Kidney (tissue), 14 donors: ENCODE results near the gene RETSAT. TPM values are rescaled to one million over a fixed set of nuclear protein-coding genes. Genes with fewer than 3 reads are reported as not detected.
"Not testable (repeated sequence)": the region's sequence is repeated elsewhere in the genome, so short reads cannot be mapped to it uniquely, and the experiment has no call there.

Source experiments
- DNase-seq, 5 donors: peaks; one replicate each; pipeline ENCODE4 v3.0.0-alpha.2; 2013 to 2020
- FAIRE-seq: peaks from 2 replicates; lab custom pipeline; 2012; peaks lifted over from hg19 to GRCh38; lab: Jason Lieb, UNC
- H3K27ac ChIP-seq, 2 donors: one replicate each; pipeline ENCODE4 v1.7.0; 2013; ENCODE audit warnings: low read depth in 2 of 2, low read length in 2 of 2, inconsistent platforms in 1 of 2
- H3K27me3 ChIP-seq: one replicate; pipeline ENCODE4 v1.7.1; 2013; ENCODE audit warnings: low read length, inconsistent platforms; ENCODE audit not compliant: control insufficient read depth, insufficient read depth
- H3K36me3 ChIP-seq, 3 donors: one replicate each; pipeline versions ENCODE4 v1.7.0 to v1.7.1; 2013; ENCODE audit warnings: low read length in 3 of 3, control low read depth in 1 of 3, inconsistent platforms in 1 of 3; ENCODE audit not compliant: insufficient read depth in 3 of 3, control insufficient read depth in 2 of 3
- H3K4me1 ChIP-seq, 3 donors: one replicate each; pipeline versions ENCODE4 v1.7.0 to v1.7.1; 2013; ENCODE audit warnings: low read length in 3 of 3, inconsistent platforms in 1 of 3, low read depth in 1 of 3; ENCODE audit not compliant: control insufficient read depth in 2 of 3, insufficient read depth in 2 of 3
- H3K4me3 ChIP-seq, 3 donors: one replicate each; pipeline versions ENCODE4 v1.7.0 to v1.8.1; 2013; ENCODE audit warnings: low read length in 3 of 3, control low read depth in 1 of 3, inconsistent platforms in 1 of 3
- H3K9ac ChIP-seq, 3 donors: one replicate each; pipeline versions ENCODE4 v1.7.0 to v1.7.1; 2013; ENCODE audit warnings: low read length in 3 of 3, control low read depth in 1 of 3, inconsistent platforms in 1 of 3
- H3K9me3 ChIP-seq, 3 donors: one replicate each; pipeline versions ENCODE4 v1.7.0 to v1.7.1; 2013; ENCODE audit warnings: low read length in 3 of 3, control low read depth in 1 of 3, inconsistent platforms in 1 of 3; ENCODE audit not compliant: control insufficient read depth in 2 of 3, insufficient read depth in 1 of 3
- intact Hi-C: fragments of 100-400 bp; cut with DNase I; formaldehyde crosslinking; loops from one replicate; pipeline ENCODE4 v1.11.1; 2022
- polyA plus RNA-seq: library from polyadenylated mRNA; stranded (reverse); fragments of 350-450 nt; fragmentation: Illumina TruSeq; extraction: RNeasy Lipid Tissue Mini Kit (QIAGEN cat#74804); gene quantifications from one replicate; pipeline ENCODE4 v1.2.3, GENCODE V29; 2014; ENCODE audit warnings: low read depth, low replicate concordance; ENCODE audit not compliant: insufficient read depth
- total RNA-seq: library from RNA; stranded (reverse); fragmentation: NEBNext Ultra II Directional; extraction: Animal tissue kit (Norgen Biotek cat#: 25700); gene quantifications from one replicate; pipeline ENCODE4 v1.2.1, GENCODE V29; 2021
- TF ChIP-seq, protein P1 (sequence below): IDR thresholded peaks from 3 replicates; pipeline ENCODE4 v1.5.1; 2012; ENCODE audit warnings: mild to moderate bottlenecking, moderate library complexity, borderline replicate concordance; ENCODE audit not compliant: insufficient read depth; ENCODE audit errors: extremely low read depth
- donor health status: control.
- donor health status: control.
- donor health status: control.
- donor health status: control.
- donor health status: control.
- donor health status: DM: yes; HTN: yes; CAD: no.
- donor health status: Normal renal cell carcinoma (clear cell type).

RETSAT gene
- total and polyA plus RNA-seq, 2 donors from 2014 or later, result 42.9 to 53.9 TPM

DNA sequence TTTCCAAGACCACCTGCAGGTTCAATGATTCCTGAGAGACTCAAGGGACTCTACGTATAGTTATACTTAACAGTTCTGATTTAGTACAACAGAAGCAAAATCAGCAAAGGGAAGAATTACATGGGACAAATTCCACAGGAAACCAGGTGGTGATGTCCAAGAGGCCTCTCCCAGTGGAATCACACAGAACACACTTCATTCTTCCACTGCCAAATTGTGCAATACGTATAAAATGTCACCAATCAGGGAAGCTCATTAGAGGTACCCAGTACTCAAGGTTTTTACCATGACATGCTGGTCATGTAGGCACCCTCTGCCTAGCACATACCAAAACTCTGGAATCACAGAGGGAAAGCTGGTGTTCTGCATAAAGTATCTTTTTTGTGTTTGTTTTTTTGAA, 33.4 kb upstream of the RETSAT start:
- FAIRE-seq, result no peak
- no peak for DNase-seq
- no peaks in the 10 kb centered on the region for H3K27me3 ChIP-seq
- TF ChIP-seq, protein P1, sequence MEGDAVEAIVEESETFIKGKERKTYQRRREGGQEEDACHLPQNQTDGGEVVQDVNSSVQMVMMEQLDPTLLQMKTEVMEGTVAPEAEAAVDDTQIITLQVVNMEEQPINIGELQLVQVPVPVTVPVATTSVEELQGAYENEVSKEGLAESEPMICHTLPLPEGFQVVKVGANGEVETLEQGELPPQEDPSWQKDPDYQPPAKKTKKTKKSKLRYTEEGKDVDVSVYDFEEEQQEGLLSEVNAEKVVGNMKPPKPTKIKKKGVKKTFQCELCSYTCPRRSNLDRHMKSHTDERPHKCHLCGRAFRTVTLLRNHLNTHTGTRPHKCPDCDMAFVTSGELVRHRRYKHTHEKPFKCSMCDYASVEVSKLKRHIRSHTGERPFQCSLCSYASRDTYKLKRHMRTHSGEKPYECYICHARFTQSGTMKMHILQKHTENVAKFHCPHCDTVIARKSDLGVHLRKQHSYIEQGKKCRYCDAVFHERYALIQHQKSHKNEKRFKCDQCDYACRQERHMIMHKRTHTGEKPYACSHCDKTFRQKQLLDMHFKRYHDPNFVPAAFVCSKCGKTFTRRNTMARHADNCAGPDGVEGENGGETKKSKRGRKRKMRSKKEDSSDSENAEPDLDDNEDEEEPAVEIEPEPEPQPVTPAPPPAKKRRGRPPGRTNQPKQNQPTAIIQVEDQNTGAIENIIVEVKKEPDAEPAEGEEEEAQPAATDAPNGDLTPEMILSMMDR, result no peak
- no peaks in the 10 kb centered on the region for H3K9me3 ChIP-seq
- intact Hi-C loops, result no loop called here
- no peak overlapping the region for H3K4me3 ChIP-seq
- no peak overlapping the region for H3K27ac ChIP-seq
- H3K4me1 ChIP-seq, result peaks cover 0 to 2% (median 0%) of the 10 kb centered on the region in 3 donors
- H3K36me3 ChIP-seq, result peaks cover 0 to 21% (median 16%) of the 10 kb centered on the region in 3 donors
- no peak overlapping the region for H3K9ac ChIP-seq

DNA sequence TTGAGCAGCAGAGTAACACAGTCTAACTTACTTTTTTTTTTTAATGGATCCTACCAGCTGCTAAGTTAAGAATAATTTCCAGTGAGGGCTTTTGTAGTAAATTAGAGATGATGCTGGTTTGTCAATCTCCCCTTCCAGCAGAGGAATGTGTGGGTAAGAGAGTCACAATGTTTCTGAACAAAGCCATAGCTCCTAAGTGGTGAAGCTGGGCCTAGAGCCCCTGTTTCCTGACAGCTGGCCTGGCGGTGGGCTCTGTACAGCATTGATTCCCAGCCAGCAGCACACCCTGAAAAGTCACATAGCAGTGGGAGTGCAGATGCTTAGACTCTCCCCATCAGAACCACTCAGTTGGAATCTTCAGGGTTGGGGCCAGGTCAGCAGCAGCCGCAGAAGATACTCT, 31.4 kb upstream of the RETSAT start:
- TF ChIP-seq, protein P1, result no peak
- Histone ChIP-seq H3K27ac (no peak overlapping the region), H3K9ac (no peak overlapping the region), H3K9me3 (no peaks in the 10 kb centered on the region), H3K36me3 (peaks cover 0 to 18% (median 16%) of the 10 kb centered on the region in 3 donors), H3K4me1 (no peaks in the 10 kb centered on the region), H3K4me3 (no peak overlapping the region), H3K27me3 (no peaks in the 10 kb centered on the region)
- intact Hi-C loops, result no loop called here
- FAIRE-seq (no peak), DNase-seq (peak in 1 of 5 donors; percentile 26)

DNA sequence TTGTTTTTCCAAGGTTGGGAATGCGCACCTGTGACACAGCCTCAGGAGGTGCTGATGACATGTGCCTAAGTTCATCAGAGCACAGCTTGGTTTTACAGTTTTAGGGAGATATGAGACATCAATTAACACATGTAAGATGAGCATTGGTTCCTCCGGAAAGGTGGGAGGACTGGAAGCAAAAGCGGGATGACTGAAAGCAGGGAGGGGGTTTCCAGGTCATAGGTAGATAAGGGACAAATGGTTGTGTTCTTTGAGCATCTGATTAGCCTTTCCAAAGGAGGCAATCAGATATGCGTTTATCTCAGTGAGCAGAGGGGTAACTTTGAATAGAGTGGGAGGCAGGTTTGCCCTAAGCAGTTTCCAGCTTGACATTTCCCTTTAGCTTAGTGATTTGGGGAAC, 29.5 kb upstream of the RETSAT start:
- no peak overlapping the region for H3K9ac ChIP-seq
- DNase-seq (peak in 1 of 5 donors; percentile 21), FAIRE-seq (no peak)
- H3K4me1 ChIP-seq, result no peaks in the 10 kb centered on the region
- H3K4me3 ChIP-seq, result no peak overlapping the region
- H3K27ac ChIP-seq, result no peak overlapping the region
- H3K36me3 ChIP-seq, result peaks cover 2 to 14% (median 10%) of the 10 kb centered on the region in 3 donors
- TF ChIP-seq, protein P1, result no peak
- H3K27me3 ChIP-seq, result no peaks in the 10 kb centered on the region
- peaks cover 0 to 3% (median 0%) of the 10 kb centered on the region in 3 donors for H3K9me3 ChIP-seq
- intact Hi-C loops, result no loop called here

DNA sequence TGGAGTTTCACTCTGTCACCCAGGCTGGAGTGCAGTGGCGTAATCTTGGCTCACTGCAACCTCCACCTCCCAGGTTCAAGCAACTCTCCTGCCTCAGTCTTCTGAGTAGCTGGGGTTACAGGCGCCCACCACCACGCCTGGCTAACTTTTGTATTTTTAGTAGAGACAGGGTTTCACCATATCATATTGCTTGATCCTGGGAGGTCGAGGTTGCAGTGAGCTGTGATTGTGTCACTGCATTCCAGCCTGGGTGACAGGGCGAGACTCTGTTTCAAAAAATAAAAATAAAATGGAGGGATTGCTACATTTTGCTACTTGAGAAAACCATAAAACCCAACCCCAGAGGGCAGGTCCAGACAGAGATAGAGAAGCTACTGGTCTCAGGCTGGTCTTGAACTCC, 28.8 kb upstream of the RETSAT start:
- H3K9me3 ChIP-seq, H3K4me1 ChIP-seq, H3K27ac ChIP-seq, H3K27me3 ChIP-seq, H3K9ac ChIP-seq, H3K4me3 ChIP-seq, intact Hi-C loops, H3K36me3 ChIP-seq, FAIRE-seq: not testable (repeated sequence)
- DNase-seq, result peak in 3 of 5 donors; percentile 29 to 40 (median 35)
